Thymus (tissue), 11 donors: Measurements from ENCODE around the gene IPO9. TPM values are rescaled to one million over a fixed set of nuclear protein-coding genes. Genes with fewer than 3 reads are reported as not detected.

Experiments
- DNase-seq, 9 donors: peaks; one replicate each; pipeline ENCODE4 v3.0.0-alpha.2; 2013; ENCODE audit warnings: low spot score in 9 of 9, low read depth in 6 of 9, missing footprints in 1 of 9
- H3K27ac ChIP-seq, 2 donors: one replicate each; pipeline ENCODE4 v1.5.1; 2013; ENCODE audit warnings: control low read depth in 1 of 2, low read depth in 1 of 2, low read length in 1 of 2, mild to moderate bottlenecking in 1 of 2, moderate library complexity in 1 of 2
- H3K27me3 ChIP-seq, 2 donors: one replicate each; pipeline ENCODE4 v1.5.1; 2013; ENCODE audit warnings: low read length in 1 of 2; ENCODE audit not compliant: control insufficient read depth in 2 of 2, insufficient read depth in 1 of 2
- H3K36me3 ChIP-seq, 2 donors: one replicate each; pipeline ENCODE4 v1.5.1; 2013; ENCODE audit warnings: low read length in 1 of 2, mild to moderate bottlenecking in 1 of 2, moderate library complexity in 1 of 2; ENCODE audit not compliant: control insufficient read depth in 2 of 2, insufficient read depth in 2 of 2
- H3K4me1 ChIP-seq, 2 donors: one replicate each; pipeline ENCODE4 v1.5.1; 2013; ENCODE audit warnings: low read length in 2 of 2; ENCODE audit not compliant: control insufficient read depth in 2 of 2, insufficient read depth in 2 of 2
- H3K4me3 ChIP-seq, 2 donors: one replicate each; pipeline ENCODE4 v1.5.1; 2013; ENCODE audit warnings: low read length in 2 of 2, control low read depth in 1 of 2, mild to moderate bottlenecking in 1 of 2
- H3K9me3 ChIP-seq, 2 donors: one replicate each; pipeline ENCODE4 v1.5.1; 2013; ENCODE audit warnings: low read length in 1 of 2, mild to moderate bottlenecking in 1 of 2; ENCODE audit not compliant: control insufficient read depth in 2 of 2, insufficient read depth in 1 of 2
- WGBS: extraction: QIAGEN DNeasy Blood & Tissue Kit; methylation state at CpG from one replicate; pipeline ENCODE4 v1.1.7; 2013; 5-methylcytosine and 5-hydroxymethylcytosine counted together
- polyA plus RNA-seq: library from polyadenylated mRNA; stranded (reverse); fragments of 200-250 nt; gene quantifications from one replicate; pipeline ENCODE4 v1.2.3, GENCODE V29; 2013
- total RNA-seq: library from RNA; stranded (reverse); fragments of 120-200 nt; gene quantifications from one replicate; pipeline ENCODE4 v1.2.4, GENCODE V29; 2013
- donor health status: healthy.

Gene IPO9
- total and polyA plus RNA-seq, 2 donors = 19.0 to 21.2 TPM

GRCh38 chr1:201888282-201889089 lies 59.5 kb downstream of the IPO9 start, which contains the start of gene SHISA4:
Gene SHISA4 (plus strand): TSS chr1:201888898. CDS start chr1:201888995, 97 bp downstream.
- no peak for DNase-seq
- no peak within 1 kb of the TSS for H3K27ac ChIP-seq

GRCh38 chr1:201889090-201889968 lies 60.4 kb downstream of the IPO9 start:
- Histone ChIP-seq H3K4me3 (peak overlapping the region in 1 of 2 donors; percentile 15), H3K36me3 (no peaks in the 10 kb centered on the region), H3K4me1 (no peaks in the 10 kb centered on the region), H3K27ac (no peak overlapping the region), H3K9me3 (peaks cover 0 to 2% of the 10 kb centered on the region in 2 donors), H3K27me3 (peaks cover 29 to 78% of the 10 kb centered on the region in 2 donors)
- WGBS = 32% methylated on average over 33 of the region's 33 CpGs
- no peak for DNase-seq

More at GRCh38 chr1:201888282-201889089, 59.5 kb downstream of the IPO9 start, which contains the start of gene SHISA4:
- Histone ChIP-seq H3K9me3 (peaks cover 0 to 2% of the 10 kb centered on the region in 2 donors), H3K36me3 (no peaks in the 10 kb centered on the region), H3K27me3 (peaks cover 29 to 81% of the 10 kb centered on the region in 2 donors), H3K4me3 (peak within 1 kb of the TSS in 1 of 2 donors; percentile 15), H3K4me1 (no peaks in the 10 kb centered on the region)
- WGBS = 12% methylated on average over 49 of the region's 49 CpGs

- H3K36me3 ChIP-seq = no peaks in the 10 kb centered on the region
- H3K27ac ChIP-seq = no peak overlapping the region
- no peak for DNase-seq
- no peaks in the 10 kb centered on the region for H3K4me1 ChIP-seq
- peaks cover 0 to 2% of the 10 kb centered on the region in 2 donors for H3K9me3 ChIP-seq
- H3K27me3 ChIP-seq = peaks cover 29 to 74% of the 10 kb centered on the region in 2 donors
- H3K4me3 ChIP-seq = no peak overlapping the region
- WGBS = 80% methylated on average over 7 of the region's 7 CpGs
These were observed 61.3 kb downstream of the IPO9 start for GRCh38 chr1:201890223-201890622.

- Histone ChIP-seq H3K36me3 (no peaks in the 10 kb centered on the region), H3K4me3 (no peak overlapping the region), H3K9me3 (peaks cover 0 to 2% of the 10 kb centered on the region in 2 donors), H3K4me1 (peaks cover 0 to 2% of the 10 kb centered on the region in 2 donors), H3K27me3 (peaks cover 27 to 67% of the 10 kb centered on the region in 2 donors), H3K27ac (no peak overlapping the region)
- DNase-seq = no peak
- 92% methylated on average over 3 of the region's 3 CpGs for WGBS
These were observed 62.0 kb downstream of the IPO9 start for GRCh38 chr1:201890806-201891450.

- Histone ChIP-seq H3K27me3 (peaks cover 27 to 61% of the 10 kb centered on the region in 2 donors), H3K4me3 (no peak overlapping the region), H3K36me3 (no peaks in the 10 kb centered on the region), H3K9me3 (peaks cover 0 to 2% of the 10 kb centered on the region in 2 donors), H3K4me1 (peaks cover 0 to 9% of the 10 kb centered on the region in 2 donors), H3K27ac (no peak overlapping the region)
- DNase-seq = no peak
- 94% methylated on average over 5 of the region's 5 CpGs for WGBS
These were observed 62.6 kb downstream of the IPO9 start for GRCh38 chr1:201891451-201892045.

- 96% methylated on average over 6 of the region's 6 CpGs for WGBS
- DNase-seq = no peak
- H3K4me1 ChIP-seq = peaks cover 0 to 9% of the 10 kb centered on the region in 2 donors
These were observed 63.3 kb downstream of the IPO9 start for GRCh38 chr1:201892211-201892610.

GRCh38 chr1:201893431-201893830 lies 64.5 kb downstream of the IPO9 start:
- Histone ChIP-seq H3K4me1 (peaks cover 0 to 9% of the 10 kb centered on the region in 2 donors), H3K36me3 (no peaks in the 10 kb centered on the region), H3K9me3 (peaks cover 0 to 2% of the 10 kb centered on the region in 2 donors), H3K27ac (no peak overlapping the region), H3K27me3 (peaks cover 16 to 42% of the 10 kb centered on the region in 2 donors), H3K4me3 (no peak overlapping the region)
- DNase-seq = no peak
- 80% methylated on average over 3 of the region's 3 CpGs for WGBS

More at GRCh38 chr1:201892211-201892610, 63.3 kb downstream of the IPO9 start:
- H3K36me3 ChIP-seq = no peaks in the 10 kb centered on the region
- H3K27me3 ChIP-seq = peaks cover 27 to 54% of the 10 kb centered on the region in 2 donors
- H3K9me3 ChIP-seq = peaks cover 0 to 2% of the 10 kb centered on the region in 2 donors
- H3K4me3 ChIP-seq = no peak overlapping the region
- no peak overlapping the region for H3K27ac ChIP-seq

GRCh38 chr1:201894343-201895119 lies 65.6 kb downstream of the IPO9 start:
- Histone ChIP-seq H3K9me3 (peaks cover 0 to 2% of the 10 kb centered on the region in 2 donors), H3K4me3 (no peak overlapping the region), H3K27me3 (peaks cover 10 to 32% of the 10 kb centered on the region in 2 donors), H3K27ac (no peak overlapping the region), H3K36me3 (no peaks in the 10 kb centered on the region), H3K4me1 (peaks cover 0 to 9% of the 10 kb centered on the region in 2 donors)
- no peak for DNase-seq
- 94% methylated on average over 5 of the region's 5 CpGs for WGBS
